Iris pigment epithelial cell (primary cell): Measurements from ENCODE around the gene MGLL.

Experiments
- DNase-seq: peaks from one replicate; pipeline ENCODE4 v3.0.0-alpha.2; 2011; ENCODE audit warnings: low read depth

MGLL gene

GRCh38 chr3:127788451-127788909 lies 33.8 kb downstream of the MGLL start:
- no peak for DNase-seq

- no peak for DNase-seq
These were observed 34.5 kb downstream of the MGLL start for GRCh38 chr3:127787571-127788365.

DNA sequence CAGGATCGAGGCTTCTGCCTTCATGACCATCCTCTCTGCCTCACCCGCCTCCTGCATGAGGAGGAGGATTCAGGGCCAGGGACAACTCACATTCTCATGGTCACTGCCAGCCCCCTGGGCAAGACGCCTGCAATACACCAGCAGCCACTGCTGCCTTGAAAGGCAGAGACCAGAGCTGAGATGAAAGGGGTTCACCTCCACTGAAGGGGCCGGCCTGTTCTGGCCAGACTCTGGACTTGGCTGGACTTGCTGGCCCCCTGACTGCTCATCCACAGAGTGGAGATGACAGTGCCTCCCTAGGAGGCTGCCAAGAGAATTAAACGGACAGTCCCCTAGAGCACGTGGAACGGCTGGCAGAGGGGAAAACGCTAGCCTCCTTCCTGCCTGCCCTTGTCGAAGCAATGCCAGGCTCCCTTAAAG lies 35.2 kb downstream of the MGLL start:
- DNase-seq, result no peak

- no peak for DNase-seq
These were observed 35.8 kb downstream of the MGLL start for GRCh38 chr3:127786353-127787070.

- DNase-seq, result no peak
These were observed 36.5 kb downstream of the MGLL start for GRCh38 chr3:127785711-127786265.

GRCh38 chr3:127784865-127785710 lies 37.2 kb downstream of the MGLL start:
- no peak for DNase-seq

GRCh38 chr3:127784283-127784682 lies 38.0 kb downstream of the MGLL start:
- no peak for DNase-seq

- no peak for DNase-seq
These were observed 38.6 kb downstream of the MGLL start for GRCh38 chr3:127783642-127784160.

GRCh38 chr3:127783166-127783565 lies 39.1 kb downstream of the MGLL start:
- DNase-seq, result no peak

- peak; percentile 65 for DNase-seq
These were observed 40.8 kb downstream of the MGLL start for GRCh38 chr3:127781411-127782001.

DNA sequence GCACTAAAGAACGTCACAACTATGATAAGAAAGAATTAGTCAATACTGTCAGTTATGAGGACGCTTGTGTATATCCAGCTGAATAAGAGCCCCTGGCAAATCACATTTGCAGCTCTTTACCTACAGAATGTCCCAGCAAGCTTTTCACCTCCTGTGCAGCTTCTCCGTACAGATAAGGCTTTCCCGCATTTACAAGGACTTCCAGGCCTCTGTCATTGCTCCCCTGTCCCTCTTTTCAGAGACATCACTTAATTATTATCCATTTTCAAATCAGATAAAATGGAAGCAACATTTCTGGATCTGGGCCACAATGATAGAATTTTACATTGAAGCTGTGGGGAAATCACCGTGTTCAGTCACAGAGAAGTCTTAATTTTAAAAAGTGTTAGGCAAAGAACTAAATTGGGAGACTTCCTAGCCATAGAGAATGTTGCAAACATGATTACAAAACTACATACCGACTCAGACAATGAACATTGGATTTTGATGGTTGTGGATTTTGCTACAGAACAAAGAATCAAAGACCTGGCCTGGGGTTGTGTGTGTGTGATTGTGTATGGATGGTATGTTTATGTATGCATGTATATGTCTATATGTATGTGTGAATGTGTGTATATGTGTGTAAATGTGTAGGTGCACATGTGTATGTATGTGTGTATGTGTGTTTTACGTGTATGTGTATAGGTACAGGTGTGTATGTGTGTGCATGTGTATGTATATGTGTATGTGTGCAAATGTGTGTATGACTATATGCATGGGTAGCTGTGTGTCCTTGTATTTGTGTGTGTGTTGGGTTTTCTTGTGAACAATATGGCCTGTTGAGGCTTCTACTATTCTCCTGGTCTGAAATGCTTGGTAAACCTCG lies 41.5 kb downstream of the MGLL start:
- DNase-seq, result no peak

DNA sequence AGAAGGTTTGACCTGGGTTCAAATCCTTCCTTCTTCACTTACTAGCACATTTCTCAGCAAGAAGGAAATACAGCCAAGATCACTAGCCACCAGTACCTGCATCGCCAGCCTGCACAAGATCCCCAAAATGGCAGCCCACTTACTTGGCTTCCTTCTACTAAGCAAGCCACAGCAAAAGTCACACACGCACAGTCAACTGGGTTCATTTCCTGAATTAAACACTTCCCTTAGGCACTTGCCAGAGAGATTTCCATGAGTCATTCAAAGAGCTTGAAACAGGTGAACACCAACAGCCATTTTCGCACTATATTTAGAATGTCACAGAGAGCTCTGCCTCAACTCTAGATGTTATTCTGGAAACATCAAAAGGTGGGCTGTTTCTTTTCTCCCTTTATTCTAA lies 42.6 kb downstream of the MGLL start:
- DNase-seq, result peak; percentile 57

GRCh38 chr3:127777921-127778656 lies 44.2 kb downstream of the MGLL start:
- no peak for DNase-seq

GRCh38 chr3:127777332-127777731 lies 45.0 kb downstream of the MGLL start:
- no peak for DNase-seq

GRCh38 chr3:127776347-127776746 lies 46.0 kb downstream of the MGLL start:
- DNase-seq, result no peak

- peak; percentile 71 for DNase-seq
These were observed 46.8 kb downstream of the MGLL start for GRCh38 chr3:127775398-127776109.

DNA sequence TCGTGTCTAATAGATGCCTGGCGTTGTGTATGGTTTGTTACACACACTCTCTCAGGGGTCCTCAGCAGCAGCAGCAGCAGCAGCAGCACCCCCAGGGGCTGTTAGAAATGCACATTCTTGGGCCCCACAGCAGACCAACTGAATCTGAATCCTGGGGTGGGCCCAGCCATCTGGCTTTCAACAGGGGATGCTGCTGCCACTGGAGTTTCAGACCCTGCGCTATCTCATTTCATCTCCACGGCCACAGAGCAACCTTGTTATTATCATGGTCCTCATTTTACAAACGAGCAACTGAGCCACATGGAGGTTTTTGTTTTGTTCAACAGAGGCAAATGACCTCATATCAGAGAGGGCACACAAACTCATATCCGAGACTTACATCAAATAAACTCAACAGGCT lies 47.7 kb downstream of the MGLL start:
- no peak for DNase-seq

DNA sequence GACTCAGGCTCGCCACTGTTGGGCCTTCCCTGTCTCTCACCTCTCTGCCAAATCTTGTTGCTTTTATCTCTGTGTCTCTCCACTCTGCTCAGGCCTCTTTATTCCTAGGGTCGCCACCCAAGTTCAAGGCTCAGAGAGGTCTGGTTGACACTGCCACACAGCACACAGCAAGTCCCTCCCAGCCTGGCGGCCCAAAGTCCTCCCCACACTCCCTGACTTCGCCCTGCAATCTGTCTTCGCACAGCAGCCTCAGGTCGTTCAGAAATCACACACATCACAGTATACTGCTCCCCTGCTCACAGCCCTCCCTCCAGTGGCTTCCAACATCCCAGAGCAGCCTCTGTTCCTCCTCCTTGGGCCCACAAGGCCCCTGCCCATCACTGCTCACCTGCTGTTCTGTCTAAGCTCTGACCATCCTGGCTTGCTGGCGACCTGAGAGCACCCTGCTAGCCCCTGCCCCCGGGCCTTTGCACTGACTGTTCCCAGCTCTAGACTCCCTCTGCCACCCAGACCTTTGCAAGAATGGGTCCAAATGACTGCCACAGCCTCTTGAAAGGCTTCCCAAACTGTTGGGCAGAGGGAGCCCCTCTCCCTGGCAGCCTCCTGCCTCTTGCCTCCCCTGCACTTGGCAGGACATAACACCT lies 48.4 kb downstream of the MGLL start:
- DNase-seq, result no peak
